ENCODE data around the gene ALDH3A2.

Gene ALDH3A2

GRCh38 chr17:19648475-19649273 is at the start of gene ALDH3A2:
ALDH3A2 (plus strand) TSS chr17:19648751; CDS start chr17:19648972, 221 bp downstream.
- DNase-seq: peak; percentile 92

GRCh38 chr17:19610311-19610710 is 38.2 kb upstream of the ALDH3A2 start:
- no peak for DNase-seq

- DNase-seq: no peak
Measured at GRCh38 chr17:19610879-19611278, 37.7 kb upstream of the ALDH3A2 start.

- DNase-seq: no peak
Measured at GRCh38 chr17:19613979-19614378, 34.6 kb upstream of the ALDH3A2 start.

- DNase-seq: no peak
Measured at GRCh38 chr17:19614900-19615299, 33.7 kb upstream of the ALDH3A2 start.

GRCh38 chr17:19618015-19618414 is 30.5 kb upstream of the ALDH3A2 start:
- no peak for DNase-seq

- DNase-seq: no peak
Measured at GRCh38 chr17:19619705-19620325, 28.7 kb upstream of the ALDH3A2 start.

GRCh38 chr17:19621697-19622096 is 26.9 kb upstream of the ALDH3A2 start:
- DNase-seq: no peak

GRCh38 chr17:19626079-19626478 is 22.5 kb upstream of the ALDH3A2 start:
- no peak for DNase-seq

- no peak for DNase-seq
Measured at GRCh38 chr17:19629449-19629848, 19.1 kb upstream of the ALDH3A2 start.

GRCh38 chr17:19630035-19630434 is 18.5 kb upstream of the ALDH3A2 start:
- DNase-seq: no peak

GRCh38 chr17:19630661-19631060 is 17.9 kb upstream of the ALDH3A2 start:
- DNase-seq: no peak

GRCh38 chr17:19631905-19632304 is 16.6 kb upstream of the ALDH3A2 start:
- no peak for DNase-seq

GRCh38 chr17:19641687-19642372 is 6.7 kb upstream of the ALDH3A2 start:
- DNase-seq: no peak

- DNase-seq: no peak
Measured at GRCh38 chr17:19642373-19642893, 6.1 kb upstream of the ALDH3A2 start.

GRCh38 chr17:19644493-19645210 is 3.9 kb upstream of the ALDH3A2 start:
- no peak for DNase-seq

- DNase-seq: no peak
Measured at GRCh38 chr17:19645734-19646201, 2.8 kb upstream of the ALDH3A2 start.

- peak; percentile 32 for DNase-seq
Measured at GRCh38 chr17:19646788-19647696, 1.5 kb upstream of the ALDH3A2 start.

- DNase-seq: peak; percentile 73
Measured at GRCh38 chr17:19647697-19648474, 665 bp upstream of the ALDH3A2 start.

GRCh38 chr17:19649274-19649541 is 657 bp downstream of the ALDH3A2 start:
- no peak for DNase-seq

- DNase-seq: no peak
Measured at GRCh38 chr17:19650826-19651225, 2.3 kb downstream of the ALDH3A2 start.

Measured in kidney glomerular epithelial cell (primary cell).